ENCODE measurements around the gene ODAD3.

The ODAD3 gene

GRCh38 chr19:11405846-11406643 lies 28.9 kb downstream of the ODAD3 start:
- no peaks in the 10 kb centered on the region for H3K9me3 Mint-ChIP-seq
- peak overlapping the region; percentile 18 for H3K4me3 Mint-ChIP-seq
- H3K27me3 Mint-ChIP-seq (ENCODE audit: low read depth, poor library complexity) = peaks cover 24% of the 10 kb centered on the region
- TF ChIP-seq CTCF (IDR thresholded peaks at IDR 0.05) = no peak
- peaks cover 19% of the 10 kb centered on the region for H3K4me1 Mint-ChIP-seq
- H3K36me3 Mint-ChIP-seq (ENCODE audit: low read depth) = peaks cover under 1% of the 10 kb centered on the region
- no peak overlapping the region for H3K27ac Mint-ChIP-seq
- DNase-seq = peak; percentile 61

GRCh38 chr19:11404588-11405222 lies 30.2 kb downstream of the ODAD3 start:
- peaks cover 27% of the 10 kb centered on the region for H3K4me1 Mint-ChIP-seq
- DNase-seq = no peak
- peak overlapping the region; percentile 97 for H3K27ac Mint-ChIP-seq
- TF ChIP-seq CTCF (IDR thresholded peaks at IDR 0.05) = no peak
- H3K36me3 Mint-ChIP-seq (ENCODE audit: low read depth) = peaks cover 5% of the 10 kb centered on the region
- H3K4me3 Mint-ChIP-seq = peak overlapping the region; percentile 37
- peaks cover 19% of the 10 kb centered on the region for H3K27me3 Mint-ChIP-seq (ENCODE audit: low read depth, poor library complexity)
- H3K9me3 Mint-ChIP-seq = no peaks in the 10 kb centered on the region

GRCh38 chr19:11401808-11402543 lies 32.9 kb downstream of the ODAD3 start:
- peaks cover 11% of the 10 kb centered on the region for H3K27me3 Mint-ChIP-seq (ENCODE audit: low read depth, poor library complexity)
- peaks cover 29% of the 10 kb centered on the region for H3K4me1 Mint-ChIP-seq
- H3K4me3 Mint-ChIP-seq = no peak overlapping the region

DNA sequence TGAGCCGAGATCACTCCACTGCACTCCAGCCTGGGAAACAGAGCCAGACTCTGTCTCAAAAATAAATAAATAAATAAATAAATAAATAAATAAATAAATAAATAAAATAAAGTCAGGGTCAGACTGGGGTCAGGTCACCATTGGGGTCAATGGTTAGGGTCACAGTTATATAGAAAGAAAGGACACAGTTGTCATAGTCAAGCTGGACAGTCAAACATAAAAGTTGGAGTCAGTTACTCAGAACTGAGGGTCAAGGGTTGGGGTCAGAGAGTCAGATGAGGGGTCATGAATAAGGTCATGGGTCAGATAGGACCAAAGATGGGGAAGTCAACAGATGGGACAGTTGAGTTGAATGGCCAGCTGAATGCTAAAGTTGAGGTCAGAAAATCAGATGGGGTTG lies 34.1 kb downstream of the ODAD3 start:
- Mint-ChIP-seq H3K36me3 (ENCODE audit: low read depth) (peaks cover 5% of the 10 kb centered on the region), H3K27ac (peak overlapping the region; percentile 29), H3K4me1 (peaks cover 28% of the 10 kb centered on the region), H3K4me3 (no peak overlapping the region), H3K27me3 (ENCODE audit: low read depth, poor library complexity) (peaks cover 10% of the 10 kb centered on the region), H3K9me3 (no peaks in the 10 kb centered on the region)
- TF ChIP-seq CTCF (IDR thresholded peaks at IDR 0.05) = no peak
- DNase-seq = no peak

More at GRCh38 chr19:11401808-11402543, 32.9 kb downstream of the ODAD3 start:
- TF ChIP-seq CTCF (IDR thresholded peaks at IDR 0.05) = no peak
- H3K9me3 Mint-ChIP-seq = no peaks in the 10 kb centered on the region
- no peak for DNase-seq
- H3K27ac Mint-ChIP-seq = no peak overlapping the region
- H3K36me3 Mint-ChIP-seq (ENCODE audit: low read depth) = peaks cover 5% of the 10 kb centered on the region

GRCh38 chr19:11399667-11400066 lies 35.3 kb downstream of the ODAD3 start:
- Mint-ChIP-seq H3K27ac (no peak overlapping the region), H3K27me3 (ENCODE audit: low read depth, poor library complexity) (peaks cover 10% of the 10 kb centered on the region)
- DNase-seq = no peak

More at GRCh38 chr19:11399667-11400066, 35.3 kb downstream of the ODAD3 start:
- Mint-ChIP-seq H3K9me3 (no peaks in the 10 kb centered on the region), H3K4me3 (no peak overlapping the region), H3K4me1 (peaks cover 30% of the 10 kb centered on the region), H3K36me3 (ENCODE audit: low read depth) (peaks cover 9% of the 10 kb centered on the region)
- TF ChIP-seq CTCF (IDR thresholded peaks at IDR 0.05) = no peak

Data from nephron progenitor cell (in vitro differentiated cells).